CD4-positive, CD25-positive, alpha-beta regulatory T cell (primary cell): ENCODE data around the gene FMNL2. TPM values are rescaled to one million over a fixed set of nuclear protein-coding genes. Genes with fewer than 3 reads are reported as not detected.

Experiments
- ATAC-seq, 2 donors: fragments of 150-1000 bp; cut with Tn5 transposase; one replicate each; pipeline ENCODE4 v1.10.0; 2021; ENCODE audit warnings: low read depth in 2 of 2, moderate number of reproducible peaks in 2 of 2, moderate library complexity in 1 of 2
- DNase-seq, 3 donors: peaks; one replicate each; pipeline versions ENCODE4 v3.0.0 to v3.0.0-alpha.2; 2012 to 2022; ENCODE audit warnings: mixed read lengths in 1 of 3
- H3K27ac ChIP-seq: one replicate; pipeline ENCODE4 v1.7.0; 2013; ENCODE audit warnings: mild to moderate bottlenecking, low read length; ENCODE audit not compliant: insufficient read depth, poor library complexity, severe bottlenecking
- H3K27me3 ChIP-seq: one replicate; pipeline ENCODE4 v1.7.0; 2013; ENCODE audit warnings: low read length; ENCODE audit not compliant: control insufficient read depth, insufficient read depth
- H3K36me3 ChIP-seq: one replicate; pipeline ENCODE4 v1.7.0; 2013; ENCODE audit warnings: mild to moderate bottlenecking, low read length, moderate library complexity; ENCODE audit not compliant: control insufficient read depth, insufficient read depth
- H3K4me1 ChIP-seq: 2 replicates; pipeline ENCODE4 v1.7.0; 2013; ENCODE audit warnings: mild to moderate bottlenecking, low read length; ENCODE audit not compliant: insufficient read depth, control insufficient read depth, poor library complexity, severe bottlenecking
- H3K4me3 ChIP-seq: one replicate; pipeline ENCODE4 v1.7.0; 2013; ENCODE audit warnings: low read depth, mild to moderate bottlenecking, low read length, moderate library complexity
- H3K9me3 ChIP-seq, 2 experiments: 1 replicate in 1 of 2; 2 replicates in 1 of 2; pipeline ENCODE4 v1.7.0; 2013; ENCODE audit warnings: low read length in 2 of 2, mild to moderate bottlenecking in 1 of 2, moderate library complexity in 1 of 2; ENCODE audit not compliant: control insufficient read depth in 2 of 2
- H3K27ac Mint-ChIP-seq, 3 donors: one replicate each; pipeline ENCODE4 v1.8.0; 2020 to 2022; ENCODE audit warnings: mild to moderate bottlenecking in 3 of 3, mixed read lengths in 3 of 3, moderate library complexity in 2 of 3
- H3K27me3 Mint-ChIP-seq: one replicate; pipeline ENCODE4 v1.8.0; 2022; ENCODE audit warnings: mild to moderate bottlenecking, mixed read lengths
- H3K36me3 Mint-ChIP-seq: one replicate; pipeline ENCODE4 v1.8.0; 2020; ENCODE audit warnings: mixed read lengths
- H3K4me1 Mint-ChIP-seq, 4 donors: one replicate each; pipeline ENCODE4 v1.8.0; 2020 to 2022; ENCODE audit warnings: mixed read lengths in 4 of 4, mild to moderate bottlenecking in 1 of 4
- H3K4me3 Mint-ChIP-seq, 4 donors: one replicate each; pipeline ENCODE4 v1.8.0; 2020 to 2022; ENCODE audit warnings: mild to moderate bottlenecking in 4 of 4, mixed read lengths in 4 of 4, moderate library complexity in 3 of 4
- H3K9me3 Mint-ChIP-seq, 7 donors: one replicate each; pipeline ENCODE4 v1.8.0; 2020 to 2022; ENCODE audit warnings: mixed read lengths in 7 of 7, mild to moderate bottlenecking in 3 of 7, moderate library complexity in 2 of 7
- polyA plus RNA-seq, 4 donors: library from polyadenylated mRNA; unstranded; fragments of 300-500 nt; fragmentation: Illumina TruSeq; gene quantifications; one replicate each; pipeline ENCODE4 v1.2.3, GENCODE V29; 2021
- total RNA-seq: library from RNA; stranded (reverse); gene quantifications from one replicate; pipeline ENCODE4 v1.2.3, GENCODE V29; 2022

The FMNL2 gene
- total and polyA plus RNA-seq, 5 donors from 2014 or later, result 0.07 to 0.30 (median 0.14) TPM; not detected in 1

GRCh38 chr2:152600697-152601096 is 265.7 kb downstream of the FMNL2 start:
- no peak overlapping the region for H3K4me3 Mint-ChIP-seq
- ATAC-seq, result no peak

GRCh38 chr2:152602750-152603149 is 267.8 kb downstream of the FMNL2 start:
- Histone ChIP-seq H3K27me3 (no peaks in the 10 kb centered on the region), H3K4me1 (no peaks in the 10 kb centered on the region), H3K9me3 (no peaks in the 10 kb centered on the region), H3K27ac (no peak overlapping the region), H3K4me3 (no peak overlapping the region), H3K36me3 (no peaks in the 10 kb centered on the region)
- ATAC-seq, result no peak
- no peaks in the 10 kb centered on the region for H3K9me3 Mint-ChIP-seq
- H3K27ac Mint-ChIP-seq, result no peak overlapping the region
- peaks cover 4% of the 10 kb centered on the region for H3K27me3 Mint-ChIP-seq
- no peaks in the 10 kb centered on the region for H3K36me3 Mint-ChIP-seq
- no peak for DNase-seq
- H3K4me3 Mint-ChIP-seq, result no peak overlapping the region
- H3K4me1 Mint-ChIP-seq, result peaks cover 0 to 4% (median 0%) of the 10 kb centered on the region in 4 donors

More at GRCh38 chr2:152600697-152601096, 265.7 kb downstream of the FMNL2 start:
- Histone ChIP-seq H3K4me3 (no peak overlapping the region), H3K27ac (no peak overlapping the region), H3K9me3 (no peaks in the 10 kb centered on the region), H3K27me3 (no peaks in the 10 kb centered on the region), H3K4me1 (no peaks in the 10 kb centered on the region), H3K36me3 (no peaks in the 10 kb centered on the region)
- Mint-ChIP-seq H3K4me1 (peaks cover 0 to 4% (median 0%) of the 10 kb centered on the region in 4 donors), H3K27ac (no peak overlapping the region), H3K27me3 (peaks cover 4% of the 10 kb centered on the region), H3K9me3 (no peaks in the 10 kb centered on the region), H3K36me3 (no peaks in the 10 kb centered on the region)
- no peak for DNase-seq

GRCh38 chr2:152603166-152603565 is 268.2 kb downstream of the FMNL2 start:
- no peak for DNase-seq
- no peak overlapping the region for H3K27ac ChIP-seq
- no peak for ATAC-seq
- H3K9me3 ChIP-seq, result no peaks in the 10 kb centered on the region
- no peaks in the 10 kb centered on the region for H3K4me1 ChIP-seq
- no peak overlapping the region for H3K4me3 ChIP-seq
- no peak overlapping the region for H3K4me3 Mint-ChIP-seq
- peaks cover 0 to 4% (median 0%) of the 10 kb centered on the region in 4 donors for H3K4me1 Mint-ChIP-seq
- no peaks in the 10 kb centered on the region for H3K27me3 ChIP-seq
- peaks cover 4% of the 10 kb centered on the region for H3K27me3 Mint-ChIP-seq
- no peak overlapping the region for H3K27ac Mint-ChIP-seq
- no peaks in the 10 kb centered on the region for H3K36me3 Mint-ChIP-seq
- H3K9me3 Mint-ChIP-seq, result no peaks in the 10 kb centered on the region
- H3K36me3 ChIP-seq, result no peaks in the 10 kb centered on the region

- Histone ChIP-seq H3K4me1 (no peaks in the 10 kb centered on the region), H3K27me3 (peaks cover 7% of the 10 kb centered on the region), H3K36me3 (no peaks in the 10 kb centered on the region), H3K4me3 (no peak overlapping the region), H3K9me3 (no peaks in the 10 kb centered on the region), H3K27ac (no peak overlapping the region)
- Mint-ChIP-seq H3K27ac (no peak overlapping the region), H3K27me3 (no peaks in the 10 kb centered on the region), H3K9me3 (no peaks in the 10 kb centered on the region), H3K4me3 (no peak overlapping the region), H3K4me1 (peaks cover 0 to 4% (median 0%) of the 10 kb centered on the region in 4 donors), H3K36me3 (no peaks in the 10 kb centered on the region)
- DNase-seq, result no peak
- no peak for ATAC-seq
Measured at GRCh38 chr2:152606081-152606480, 271.1 kb downstream of the FMNL2 start.

- H3K4me1 Mint-ChIP-seq, result peaks cover 0 to 7% (median 0%) of the 10 kb centered on the region in 4 donors
- no peak for ATAC-seq
Measured at GRCh38 chr2:152606941-152607340, 272.0 kb downstream of the FMNL2 start.

GRCh38 chr2:152607793-152608300 is 272.9 kb downstream of the FMNL2 start:
- Histone ChIP-seq H3K27me3 (peaks cover 7% of the 10 kb centered on the region), H3K36me3 (no peaks in the 10 kb centered on the region), H3K9me3 (no peaks in the 10 kb centered on the region), H3K4me1 (no peaks in the 10 kb centered on the region), H3K4me3 (no peak overlapping the region), H3K27ac (no peak overlapping the region)
- ATAC-seq (no peak), DNase-seq (no peak)
- no peak overlapping the region for H3K27ac Mint-ChIP-seq
- H3K4me3 Mint-ChIP-seq, result no peak overlapping the region
- peaks cover 0 to 5% (median 0%) of the 10 kb centered on the region in 4 donors for H3K4me1 Mint-ChIP-seq
- H3K9me3 Mint-ChIP-seq, result no peaks in the 10 kb centered on the region
- peaks cover 5% of the 10 kb centered on the region for H3K27me3 Mint-ChIP-seq
- H3K36me3 Mint-ChIP-seq, result no peaks in the 10 kb centered on the region

More at GRCh38 chr2:152606941-152607340, 272.0 kb downstream of the FMNL2 start:
- H3K27ac ChIP-seq, result no peak overlapping the region
- H3K4me3 ChIP-seq, result no peak overlapping the region
- Mint-ChIP-seq H3K36me3 (no peaks in the 10 kb centered on the region), H3K27ac (no peak overlapping the region), H3K4me3 (no peak overlapping the region), H3K9me3 (no peaks in the 10 kb centered on the region), H3K27me3 (peaks cover 5% of the 10 kb centered on the region)
- no peak for DNase-seq
- peaks cover 7% of the 10 kb centered on the region for H3K27me3 ChIP-seq
- H3K9me3 ChIP-seq, result no peaks in the 10 kb centered on the region
- H3K4me1 ChIP-seq, result no peaks in the 10 kb centered on the region
- no peaks in the 10 kb centered on the region for H3K36me3 ChIP-seq

GRCh38 chr2:152609154-152609553 is 274.2 kb downstream of the FMNL2 start:
- H3K27ac Mint-ChIP-seq, result no peak overlapping the region
- Histone ChIP-seq H3K36me3 (no peaks in the 10 kb centered on the region), H3K4me3 (no peak overlapping the region), H3K27ac (no peak overlapping the region), H3K4me1 (no peaks in the 10 kb centered on the region), H3K27me3 (peaks cover 7% of the 10 kb centered on the region), H3K9me3 (no peaks in the 10 kb centered on the region)
- no peaks in the 10 kb centered on the region for H3K9me3 Mint-ChIP-seq
- H3K36me3 Mint-ChIP-seq, result no peaks in the 10 kb centered on the region
- peaks cover 0 to 3% (median 0%) of the 10 kb centered on the region in 4 donors for H3K4me1 Mint-ChIP-seq
- no peak overlapping the region for H3K4me3 Mint-ChIP-seq
- no peak for ATAC-seq
- DNase-seq, result no peak
- H3K27me3 Mint-ChIP-seq, result peaks cover 11% of the 10 kb centered on the region

GRCh38 chr2:152609699-152610098 is 274.7 kb downstream of the FMNL2 start:
- no peak overlapping the region for H3K4me3 Mint-ChIP-seq
- H3K4me1 Mint-ChIP-seq, result peaks cover 0 to 3% (median 0%) of the 10 kb centered on the region in 4 donors
- ATAC-seq, result no peak
- Histone ChIP-seq H3K9me3 (no peaks in the 10 kb centered on the region), H3K36me3 (no peaks in the 10 kb centered on the region), H3K4me1 (no peaks in the 10 kb centered on the region), H3K27me3 (peaks cover 7% of the 10 kb centered on the region), H3K27ac (no peak overlapping the region), H3K4me3 (no peak overlapping the region)
- H3K27me3 Mint-ChIP-seq, result peaks cover 12% of the 10 kb centered on the region
- H3K36me3 Mint-ChIP-seq, result no peaks in the 10 kb centered on the region
- no peak for DNase-seq
- no peak overlapping the region for H3K27ac Mint-ChIP-seq
- no peaks in the 10 kb centered on the region for H3K9me3 Mint-ChIP-seq
